ENCODE results near the gene PCLAF.
"Not testable (repeated sequence)": the region's sequence is repeated elsewhere in the genome, so short reads cannot be mapped to it uniquely, and the experiment has no call there.

PCLAF gene

GRCh38 chr15:64348455-64348854, 32.8 kb downstream of the PCLAF start:
- Histone ChIP-seq H3K9me3 (no peaks in the 10 kb centered on the region), H3K36me3 (no peaks in the 10 kb centered on the region), H3K4me3 (no peak overlapping the region), H3K27me3 (no peaks in the 10 kb centered on the region), H3K4me1 (no peaks in the 10 kb centered on the region), H3K27ac (no peak overlapping the region)
- TF ChIP-seq, protein P1, sequence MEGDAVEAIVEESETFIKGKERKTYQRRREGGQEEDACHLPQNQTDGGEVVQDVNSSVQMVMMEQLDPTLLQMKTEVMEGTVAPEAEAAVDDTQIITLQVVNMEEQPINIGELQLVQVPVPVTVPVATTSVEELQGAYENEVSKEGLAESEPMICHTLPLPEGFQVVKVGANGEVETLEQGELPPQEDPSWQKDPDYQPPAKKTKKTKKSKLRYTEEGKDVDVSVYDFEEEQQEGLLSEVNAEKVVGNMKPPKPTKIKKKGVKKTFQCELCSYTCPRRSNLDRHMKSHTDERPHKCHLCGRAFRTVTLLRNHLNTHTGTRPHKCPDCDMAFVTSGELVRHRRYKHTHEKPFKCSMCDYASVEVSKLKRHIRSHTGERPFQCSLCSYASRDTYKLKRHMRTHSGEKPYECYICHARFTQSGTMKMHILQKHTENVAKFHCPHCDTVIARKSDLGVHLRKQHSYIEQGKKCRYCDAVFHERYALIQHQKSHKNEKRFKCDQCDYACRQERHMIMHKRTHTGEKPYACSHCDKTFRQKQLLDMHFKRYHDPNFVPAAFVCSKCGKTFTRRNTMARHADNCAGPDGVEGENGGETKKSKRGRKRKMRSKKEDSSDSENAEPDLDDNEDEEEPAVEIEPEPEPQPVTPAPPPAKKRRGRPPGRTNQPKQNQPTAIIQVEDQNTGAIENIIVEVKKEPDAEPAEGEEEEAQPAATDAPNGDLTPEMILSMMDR (IDR thresholded peaks at IDR 0.05): no peak
- intact Hi-C loops (cut with DNase I; ENCODE audit: low total_unique reads): no loop called here
- no peak for DNase-seq

- peaks cover 0 to 12% (median 0%) of the 10 kb centered on the region in 3 donors for H3K36me3 ChIP-seq
- DNase-seq; H3K4me1 ChIP-seq; H3K27ac ChIP-seq; H3K27me3 ChIP-seq; intact Hi-C loops (cut with DNase I; ENCODE audit: low total_unique reads); H3K9me3 ChIP-seq; H3K4me3 ChIP-seq: not testable (repeated sequence)
Observed at GRCh38 chr15:64346242-64346641, 35.0 kb downstream of the PCLAF start.

- Histone ChIP-seq H3K4me1 (no peaks in the 10 kb centered on the region), H3K9me3 (no peaks in the 10 kb centered on the region), H3K27ac (no peak overlapping the region), H3K4me3 (no peak overlapping the region), H3K27me3 (no peaks in the 10 kb centered on the region), H3K36me3 (peaks cover 0 to 13% (median 0%) of the 10 kb centered on the region in 3 donors)
- DNase-seq: no peak
- intact Hi-C loops (cut with DNase I; ENCODE audit: low total_unique reads): no loop called here
- TF ChIP-seq, protein P1 (IDR thresholded peaks at IDR 0.05): no peak
Observed at GRCh38 chr15:64344651-64345294, 36.5 kb downstream of the PCLAF start.

GRCh38 chr15:64343841-64344240, 37.4 kb downstream of the PCLAF start:
- peaks cover 0 to 13% (median 0%) of the 10 kb centered on the region in 3 donors for H3K36me3 ChIP-seq
- H3K4me3 ChIP-seq: no peak overlapping the region
- H3K4me1 ChIP-seq: no peaks in the 10 kb centered on the region
- DNase-seq: no peak
- H3K27me3 ChIP-seq: no peaks in the 10 kb centered on the region
- H3K9me3 ChIP-seq: no peaks in the 10 kb centered on the region
- TF ChIP-seq, protein P1 (IDR thresholded peaks at IDR 0.05): no peak
- no peak overlapping the region for H3K27ac ChIP-seq
- intact Hi-C loops (cut with DNase I; ENCODE audit: low total_unique reads): no loop called here

DNA sequence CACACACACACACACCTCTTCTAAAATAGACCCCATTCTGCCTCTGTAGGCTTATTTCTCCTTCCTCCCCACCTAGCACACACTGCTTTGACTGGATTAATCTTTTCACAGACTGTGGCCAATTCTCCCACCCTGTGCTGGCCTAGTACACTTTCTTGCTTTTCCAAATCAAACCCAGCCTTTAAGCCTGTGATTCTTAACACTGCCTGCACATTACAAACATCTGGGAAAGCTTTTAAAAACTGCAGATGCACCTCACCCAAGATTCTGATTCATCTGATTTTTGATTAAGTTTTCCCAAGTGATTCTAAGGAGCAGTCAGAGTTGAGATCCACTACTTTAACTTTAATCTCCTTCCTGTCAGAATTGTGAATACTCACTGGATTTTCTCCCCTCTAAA, 38.0 kb downstream of the PCLAF start:
- Histone ChIP-seq H3K36me3 (peaks cover 0 to 13% (median 0%) of the 10 kb centered on the region in 3 donors), H3K27ac (no peak overlapping the region), H3K27me3 (no peaks in the 10 kb centered on the region), H3K4me1 (no peaks in the 10 kb centered on the region), H3K9me3 (no peaks in the 10 kb centered on the region), H3K4me3 (no peak overlapping the region)
- TF ChIP-seq, protein P1 (IDR thresholded peaks at IDR 0.05): no peak
- no peak for DNase-seq
- intact Hi-C loops (cut with DNase I; ENCODE audit: low total_unique reads): no loop called here

DNA sequence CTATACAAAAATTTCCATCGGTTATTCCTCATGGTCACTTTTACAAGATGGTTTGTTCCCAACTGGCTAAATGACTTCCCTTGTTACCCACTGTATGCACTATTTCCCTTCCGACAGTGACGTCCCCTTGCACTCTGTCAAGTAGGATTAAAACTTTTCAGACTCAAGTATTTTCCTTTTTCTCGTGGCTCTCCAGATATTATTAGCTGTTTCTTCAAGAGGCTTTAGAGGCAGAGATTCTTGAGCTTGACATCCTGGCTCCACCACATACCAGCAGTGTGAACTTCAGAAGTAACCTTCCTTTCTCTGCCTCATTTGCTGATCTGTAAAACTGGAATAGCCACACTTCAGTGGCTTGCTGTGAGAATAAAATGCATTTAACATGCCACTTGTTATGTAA, 39.3 kb downstream of the PCLAF start:
- peaks cover 0 to 13% (median 0%) of the 10 kb centered on the region in 3 donors for H3K36me3 ChIP-seq
- H3K27ac ChIP-seq: no peak overlapping the region
- no peaks in the 10 kb centered on the region for H3K4me1 ChIP-seq
- intact Hi-C loops (cut with DNase I; ENCODE audit: low total_unique reads): no loop called here
- no peak for DNase-seq
- TF ChIP-seq, protein P1 (IDR thresholded peaks at IDR 0.05): no peak
- no peak overlapping the region for H3K4me3 ChIP-seq
- no peaks in the 10 kb centered on the region for H3K9me3 ChIP-seq
- no peaks in the 10 kb centered on the region for H3K27me3 ChIP-seq

Measured in tibial artery (tissue), 4 donors.